Measurements from ENCODE around the gene GABBR2.
A peak's percentile ranks its signal among the peaks of the same experiment; 100 is the strongest.

The GABBR2 gene

GRCh38 chr9:98391406-98391805 lies 317.3 kb downstream of the GABBR2 start:
- Mint-ChIP-seq H3K9me3 (no peaks in the 10 kb centered on the region), H3K27me3 (ENCODE audit: low read depth) (peaks cover 15% of the 10 kb centered on the region), H3K36me3 (ENCODE audit: low read depth) (no peaks in the 10 kb centered on the region), H3K4me1 (no peaks in the 10 kb centered on the region), H3K27ac (no peak overlapping the region), H3K4me3 (no peak overlapping the region)
- TF ChIP-seq, protein P1, sequence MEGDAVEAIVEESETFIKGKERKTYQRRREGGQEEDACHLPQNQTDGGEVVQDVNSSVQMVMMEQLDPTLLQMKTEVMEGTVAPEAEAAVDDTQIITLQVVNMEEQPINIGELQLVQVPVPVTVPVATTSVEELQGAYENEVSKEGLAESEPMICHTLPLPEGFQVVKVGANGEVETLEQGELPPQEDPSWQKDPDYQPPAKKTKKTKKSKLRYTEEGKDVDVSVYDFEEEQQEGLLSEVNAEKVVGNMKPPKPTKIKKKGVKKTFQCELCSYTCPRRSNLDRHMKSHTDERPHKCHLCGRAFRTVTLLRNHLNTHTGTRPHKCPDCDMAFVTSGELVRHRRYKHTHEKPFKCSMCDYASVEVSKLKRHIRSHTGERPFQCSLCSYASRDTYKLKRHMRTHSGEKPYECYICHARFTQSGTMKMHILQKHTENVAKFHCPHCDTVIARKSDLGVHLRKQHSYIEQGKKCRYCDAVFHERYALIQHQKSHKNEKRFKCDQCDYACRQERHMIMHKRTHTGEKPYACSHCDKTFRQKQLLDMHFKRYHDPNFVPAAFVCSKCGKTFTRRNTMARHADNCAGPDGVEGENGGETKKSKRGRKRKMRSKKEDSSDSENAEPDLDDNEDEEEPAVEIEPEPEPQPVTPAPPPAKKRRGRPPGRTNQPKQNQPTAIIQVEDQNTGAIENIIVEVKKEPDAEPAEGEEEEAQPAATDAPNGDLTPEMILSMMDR (IDR thresholded peaks at IDR 0.05; ENCODE audit: unreplicated experiment in 3 of 3): no peak

DNA sequence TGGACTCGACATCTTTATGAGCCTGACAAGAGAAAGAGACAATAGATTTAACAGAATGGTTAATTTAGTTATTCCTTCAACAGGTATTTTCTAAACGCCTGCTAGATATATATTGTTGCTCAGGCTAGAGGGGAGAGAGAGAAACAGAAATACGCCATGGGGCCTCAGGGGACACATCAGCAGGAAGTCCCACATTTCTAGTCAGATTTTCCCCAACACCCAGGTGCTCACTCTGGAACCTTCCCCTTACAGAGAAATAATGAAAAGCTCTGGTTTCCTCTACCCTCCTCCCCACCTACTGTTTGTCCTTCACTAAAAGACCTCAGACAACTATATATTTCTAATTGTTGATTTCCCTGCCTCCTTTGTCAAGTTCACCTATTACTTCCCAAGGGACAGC lies 323.0 kb downstream of the GABBR2 start:
- Mint-ChIP-seq H3K4me1 (peaks cover 6% of the 10 kb centered on the region), H3K27ac (no peak overlapping the region), H3K27me3 (ENCODE audit: low read depth) (peaks cover 15% of the 10 kb centered on the region), H3K4me3 (no peak overlapping the region), H3K36me3 (ENCODE audit: low read depth) (no peaks in the 10 kb centered on the region), H3K9me3 (no peaks in the 10 kb centered on the region)
- TF ChIP-seq, protein P1 (IDR thresholded peaks at IDR 0.05; ENCODE audit: unreplicated experiment in 3 of 3): no peak

GRCh38 chr9:98383758-98384157 lies 325.0 kb downstream of the GABBR2 start:
- TF ChIP-seq, protein P1 (IDR thresholded peaks at IDR 0.05; ENCODE audit: unreplicated experiment in 3 of 3): no peak
- Mint-ChIP-seq H3K9me3 (no peaks in the 10 kb centered on the region), H3K36me3 (ENCODE audit: low read depth) (no peaks in the 10 kb centered on the region), H3K4me3 (no peak overlapping the region), H3K27me3 (ENCODE audit: low read depth) (peaks cover 9% of the 10 kb centered on the region), H3K27ac (no peak overlapping the region), H3K4me1 (peaks cover 16% of the 10 kb centered on the region)

- Mint-ChIP-seq H3K4me3 (no peak overlapping the region), H3K27me3 (ENCODE audit: low read depth) (peaks cover 9% of the 10 kb centered on the region), H3K36me3 (ENCODE audit: low read depth) (no peaks in the 10 kb centered on the region), H3K4me1 (peaks cover 16% of the 10 kb centered on the region), H3K27ac (peak overlapping the region in 2 of 3 experiments; percentile 42 to 80), H3K9me3 (no peaks in the 10 kb centered on the region)
- TF ChIP-seq, protein P1 (IDR thresholded peaks at IDR 0.05; ENCODE audit: unreplicated experiment in 3 of 3): no peak
Observed at GRCh38 chr9:98381311-98382103, 327.2 kb downstream of the GABBR2 start.

GRCh38 chr9:98380065-98380681 lies 328.6 kb downstream of the GABBR2 start:
- TF ChIP-seq, protein P1 (IDR thresholded peaks at IDR 0.05; ENCODE audit: unreplicated experiment in 3 of 3): no peak

More at GRCh38 chr9:98380065-98380681, 328.6 kb downstream of the GABBR2 start:
- Mint-ChIP-seq H3K36me3 (ENCODE audit: low read depth) (no peaks in the 10 kb centered on the region), H3K9me3 (no peaks in the 10 kb centered on the region), H3K27me3 (ENCODE audit: low read depth) (peaks cover 11% of the 10 kb centered on the region), H3K4me3 (peak overlapping the region in 1 of 3 experiments; percentile 21), H3K27ac (peak overlapping the region; percentile 74 to 94 (median 80)), H3K4me1 (peaks cover 16% of the 10 kb centered on the region)
